Measurements from ENCODE around the gene MGAT2.
A peak's percentile ranks its signal among the peaks of the same experiment; 100 is the strongest.
"Not testable (repeated sequence)": the region's sequence is repeated elsewhere in the genome, so short reads cannot be mapped to it uniquely, and the experiment has no call there.

MGAT2 gene

GRCh38 chr14:49612671-49613070 lies 7.9 kb upstream of the MGAT2 start:
- no peak for DNase-seq (ENCODE audit: low read depth in 2 of 2)
- TF ChIP-seq CTCF (IDR thresholded peaks at IDR 0.05; ENCODE audit: low read depth, low read length) = no peak
- no peak overlapping the region for H3K4me3 ChIP-seq (replicated peaks in 1 of 2; ENCODE audit: low read depth in 2 of 2, low read length in 2 of 2)

GRCh38 chr14:49614196-49614595 lies 6.4 kb upstream of the MGAT2 start:
- TF ChIP-seq CTCF (IDR thresholded peaks at IDR 0.05; ENCODE audit: low read depth, low read length) = no peak
- H3K4me3 ChIP-seq (replicated peaks in 1 of 2; ENCODE audit: low read depth in 2 of 2, low read length in 2 of 2) = no peak overlapping the region
- no peak for DNase-seq (ENCODE audit: low read depth in 2 of 2)

DNA sequence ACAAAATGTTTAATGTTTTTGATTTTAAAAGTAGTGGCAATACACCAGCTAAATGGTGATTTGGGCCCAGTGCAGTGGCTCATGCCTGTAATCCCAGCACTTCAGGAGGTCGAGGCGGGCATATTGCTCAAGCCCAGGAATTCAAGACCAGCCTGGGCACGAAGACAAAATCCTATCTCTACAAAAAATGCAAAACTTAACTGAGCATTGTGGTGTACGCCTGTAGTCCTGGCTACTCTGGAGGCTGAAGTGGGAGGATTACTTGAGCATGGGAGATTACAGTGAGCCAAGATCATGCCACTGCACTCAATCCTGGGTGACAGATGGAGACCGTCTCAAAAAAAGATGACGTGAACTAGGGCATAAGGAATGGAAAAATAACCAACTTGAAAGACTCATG lies 4.8 kb upstream of the MGAT2 start:
- DNase-seq (ENCODE audit: low read depth in 2 of 2) = peak in 1 of 2 donors; percentile 63
- TF ChIP-seq CTCF (IDR thresholded peaks at IDR 0.05; ENCODE audit: low read depth, low read length) = no peak
- H3K4me3 ChIP-seq (replicated peaks in 1 of 2; ENCODE audit: low read depth in 2 of 2, low read length in 2 of 2) = no peak overlapping the region

DNA sequence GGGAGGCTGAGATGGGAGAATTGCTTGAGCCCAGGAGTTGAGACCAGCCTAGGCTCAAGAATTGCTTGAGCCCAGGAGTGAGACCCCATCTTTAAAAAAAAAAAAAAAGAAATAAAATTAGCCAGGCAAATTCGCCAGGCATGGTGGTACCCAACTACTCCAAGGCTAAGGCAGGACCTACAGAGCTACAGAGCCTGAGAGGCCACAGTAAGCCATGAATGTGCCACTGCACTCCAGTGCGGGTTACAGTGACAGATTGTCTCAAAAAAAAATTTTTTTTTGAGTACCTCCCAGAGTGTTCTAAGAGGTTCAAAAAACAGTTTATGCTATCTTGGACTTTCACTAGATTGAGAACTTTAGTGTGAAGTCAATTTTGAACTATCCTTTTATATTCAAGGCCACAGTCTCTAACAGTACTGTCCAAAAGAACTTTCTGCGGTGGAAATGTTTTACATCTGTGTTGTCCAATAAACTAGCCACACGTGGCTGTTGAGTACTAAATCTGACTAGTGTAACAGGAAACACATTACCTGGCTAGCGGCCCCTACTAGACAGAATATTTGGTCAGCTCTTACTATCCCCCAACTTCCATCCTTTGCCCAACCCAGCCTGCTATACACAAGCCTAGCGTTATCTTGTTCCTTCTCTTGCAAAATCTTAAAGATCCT lies 2.6 kb upstream of the MGAT2 start:
- no peak for TF ChIP-seq CTCF (IDR thresholded peaks at IDR 0.05; ENCODE audit: low read depth, low read length)
- no peak for DNase-seq (ENCODE audit: low read depth in 2 of 2)
- H3K4me3 ChIP-seq (replicated peaks in 1 of 2; ENCODE audit: low read depth in 2 of 2, low read length in 2 of 2) = no peak overlapping the region

DNA sequence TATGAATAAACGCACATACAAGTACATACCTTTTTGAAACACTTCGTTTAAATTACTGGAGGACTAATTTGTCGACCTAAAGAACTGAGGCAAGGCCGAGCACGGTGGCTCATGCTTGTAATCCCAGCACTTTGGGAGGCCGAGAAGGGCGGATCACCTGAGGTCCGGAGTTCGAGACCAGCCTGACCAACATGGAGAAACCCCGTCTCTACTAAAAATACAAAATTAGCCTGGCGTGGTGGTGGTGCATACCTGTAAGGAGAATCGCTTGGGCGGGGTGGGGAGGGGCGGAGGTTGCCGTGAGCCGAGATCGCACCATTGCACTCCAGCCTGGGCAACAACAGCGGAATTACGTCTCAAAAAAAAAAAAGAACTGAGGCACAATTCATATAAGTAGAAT lies 1.3 kb upstream of the MGAT2 start:
- H3K4me3 ChIP-seq (replicated peaks in 1 of 2; ENCODE audit: low read depth in 2 of 2, low read length in 2 of 2) = peak overlapping the region; percentile 92 to 93
- not testable (repeated sequence) for DNase-seq (ENCODE audit: low read depth in 2 of 2)

GRCh38 chr14:49619730-49620129 lies 869 bp upstream of the MGAT2 start:
- no peak for TF ChIP-seq CTCF (IDR thresholded peaks at IDR 0.05; ENCODE audit: low read depth, low read length)
- H3K4me3 ChIP-seq (replicated peaks in 1 of 2; ENCODE audit: low read depth in 2 of 2, low read length in 2 of 2) = peak overlapping the region; percentile 92 to 93
- no peak for DNase-seq (ENCODE audit: low read depth in 2 of 2)

- DNase-seq (ENCODE audit: low read depth in 2 of 2) = peak; percentile 65 to 73
Observed at GRCh38 chr14:49621114-49621881, 699 bp downstream of the MGAT2 start.

More at GRCh38 chr14:49621114-49621881, 699 bp downstream of the MGAT2 start:
- H3K4me3 ChIP-seq (replicated peaks in 1 of 2; ENCODE audit: low read depth in 2 of 2, low read length in 2 of 2) = peak overlapping the region; percentile 92 to 93
- TF ChIP-seq CTCF (IDR thresholded peaks at IDR 0.05; ENCODE audit: low read depth, low read length) = no peak

Data from cardiac fibroblast (primary cell).